IPS-18c (cell line): ENCODE data around the gene NUDT16.
"Not testable (repeated sequence)": the region's sequence is repeated elsewhere in the genome, so short reads cannot be mapped to it uniquely, and the experiment has no call there.

Experiments used
- H3K4me3 ChIP-seq: 2 replicates; pipeline ENCODE4 v1.7.0; 2013; ENCODE audit warnings: low read depth, mild to moderate bottlenecking, low read length, moderate library complexity; ENCODE audit not compliant: insufficient read depth
- H3K9me3 ChIP-seq: one replicate; pipeline ENCODE4 v1.6.1; 2013; ENCODE audit warnings: mild to moderate bottlenecking, low read length, moderate library complexity; ENCODE audit not compliant: control insufficient read depth, insufficient read depth

The NUDT16 gene

DNA sequence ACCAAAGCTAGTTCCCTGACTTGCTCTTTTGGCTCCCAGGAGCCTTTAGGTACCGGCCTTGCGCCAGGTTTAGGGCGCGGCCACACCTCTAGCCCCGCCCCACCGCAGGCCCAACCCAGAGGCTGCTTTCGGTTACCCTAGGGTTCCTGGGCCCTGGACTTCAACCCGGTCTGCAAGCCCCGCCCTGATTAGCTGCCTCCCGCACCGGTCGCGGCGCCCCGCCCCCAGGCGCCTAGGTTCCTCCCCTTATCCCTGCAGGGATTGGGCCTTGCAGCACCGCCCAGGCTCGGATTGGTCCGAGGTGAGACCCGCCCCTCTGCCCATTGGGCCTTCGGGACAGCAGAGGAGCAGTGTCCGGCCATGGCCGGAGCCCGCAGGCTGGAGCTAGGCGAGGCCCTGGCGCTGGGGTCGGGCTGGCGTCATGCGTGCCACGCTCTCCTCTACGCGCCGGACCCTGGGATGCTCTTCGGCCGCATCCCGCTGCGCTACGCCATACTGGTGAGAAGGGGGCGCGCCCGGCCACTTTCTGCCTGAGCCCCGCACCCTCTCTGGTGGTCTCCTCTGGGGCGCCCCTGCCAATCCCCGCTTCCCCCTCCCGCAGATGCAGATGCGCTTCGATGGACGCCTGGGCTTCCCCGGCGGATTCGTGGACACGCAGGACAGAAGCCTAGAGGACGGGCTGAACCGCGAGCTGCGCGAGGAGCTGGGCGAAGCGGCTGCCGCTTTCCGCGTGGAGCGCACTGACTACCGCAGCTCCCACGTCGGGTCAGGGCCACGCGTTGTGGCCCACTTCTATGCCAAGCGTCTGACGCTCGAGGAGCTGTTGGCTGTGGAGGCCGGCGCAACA, at the start of gene NUDT16:
Gene NUDT16 (plus strand): TSS at position 330 of the 847 bp plus-strand sequence. CDS start 31 bp downstream, at position 361.
- Histone ChIP-seq H3K4me3 (peak within 1 kb of the TSS; percentile 89), H3K9me3 (no peaks in the 10 kb centered on the region)

DNA sequence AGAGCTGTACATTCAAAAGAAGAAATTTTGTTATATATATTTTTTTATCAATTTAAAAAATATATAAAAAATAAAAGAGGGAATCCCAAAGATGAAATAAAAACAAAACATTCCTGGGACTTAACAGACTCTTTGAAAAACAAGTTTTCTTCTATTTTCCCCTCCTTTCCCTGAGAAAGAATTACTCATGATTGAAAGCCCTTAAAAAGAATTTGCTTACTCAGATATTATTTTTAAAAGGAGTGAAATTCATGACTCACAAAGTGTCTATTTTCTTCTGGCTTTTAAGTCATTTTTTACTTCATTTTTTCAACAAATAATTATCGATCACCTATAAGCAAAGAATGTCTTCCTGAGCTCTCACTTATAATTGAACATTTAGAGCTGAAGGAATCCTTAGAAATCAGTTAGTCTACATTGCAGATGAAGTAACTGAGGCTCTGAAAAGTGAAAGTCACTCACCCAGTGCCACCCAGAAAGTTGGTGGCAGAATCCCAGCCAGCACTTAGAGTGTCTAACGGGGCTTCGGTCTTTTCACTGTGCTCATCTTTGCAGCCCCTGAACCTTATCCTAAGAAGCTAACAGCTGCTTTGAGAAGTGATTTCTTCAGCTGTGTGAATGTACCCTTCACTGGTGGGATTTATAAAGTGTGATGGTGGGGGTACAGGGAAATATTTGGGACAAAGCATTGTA, 42.5 kb upstream of the NUDT16 start:
- no peak overlapping the region for H3K4me3 ChIP-seq
- H3K9me3 ChIP-seq = peaks cover 9% of the 10 kb centered on the region

DNA sequence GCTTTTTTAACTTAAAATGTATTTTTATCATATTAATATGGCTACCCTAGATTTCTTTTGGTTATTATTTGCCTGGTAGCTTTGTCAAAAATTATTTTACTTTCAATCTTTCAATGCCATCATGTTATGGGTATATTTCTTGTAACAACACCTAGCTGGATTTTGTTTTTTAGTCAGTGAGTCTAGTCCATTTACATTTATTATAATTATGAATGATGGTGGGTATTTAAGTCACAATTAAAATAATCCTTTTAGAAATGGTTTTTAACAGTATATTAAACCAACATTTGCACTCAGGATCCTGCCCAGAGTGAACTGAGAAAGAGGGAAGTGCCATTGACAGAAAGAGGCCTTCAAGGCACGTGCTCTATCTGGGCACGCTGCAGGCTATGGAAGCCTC, 39.8 kb upstream of the NUDT16 start:
- H3K9me3 ChIP-seq = peaks cover 9% of the 10 kb centered on the region
- no peak overlapping the region for H3K4me3 ChIP-seq

DNA sequence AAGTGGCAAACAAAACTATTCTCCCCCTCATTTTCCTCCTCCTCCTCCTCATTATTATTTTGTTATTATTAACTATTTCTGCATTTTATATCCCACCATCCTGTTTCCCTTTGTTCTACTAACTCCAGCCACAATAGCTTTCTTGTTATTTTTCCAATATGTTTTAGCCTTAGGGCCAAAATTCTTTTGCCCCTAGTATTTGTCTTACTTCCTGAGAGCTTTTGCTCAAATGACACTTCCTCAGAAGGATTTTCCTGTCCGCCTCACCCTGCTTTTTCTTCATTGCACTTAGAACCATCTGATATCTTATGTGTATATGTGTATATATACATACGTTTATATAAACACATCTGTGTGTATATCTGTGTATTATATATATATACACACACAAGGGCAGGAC, 32.7 kb upstream of the NUDT16 start:
- Histone ChIP-seq H3K4me3 (no peak overlapping the region), H3K9me3 (no peaks in the 10 kb centered on the region)

DNA sequence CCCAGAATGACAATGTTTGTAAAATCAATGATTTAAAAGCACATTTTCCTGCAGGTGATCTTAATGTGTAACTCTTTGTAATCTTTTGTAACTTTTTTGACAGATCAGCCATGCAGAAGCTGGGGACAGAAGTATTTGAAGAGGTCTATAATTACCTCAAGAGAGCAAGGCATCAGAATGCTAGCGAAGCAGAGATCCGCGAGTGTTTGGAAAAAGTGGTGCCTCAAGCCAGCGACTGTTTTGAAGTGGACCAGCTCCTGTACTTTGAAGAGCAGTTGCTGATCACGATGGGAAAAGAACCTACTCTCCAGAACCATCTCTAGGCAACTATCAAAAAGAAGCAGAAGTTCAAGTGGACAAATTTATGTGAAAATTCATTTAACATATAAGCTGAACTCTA, 32.1 kb upstream of the NUDT16 start:
- Histone ChIP-seq H3K9me3 (no peaks in the 10 kb centered on the region), H3K4me3 (no peak overlapping the region)

DNA sequence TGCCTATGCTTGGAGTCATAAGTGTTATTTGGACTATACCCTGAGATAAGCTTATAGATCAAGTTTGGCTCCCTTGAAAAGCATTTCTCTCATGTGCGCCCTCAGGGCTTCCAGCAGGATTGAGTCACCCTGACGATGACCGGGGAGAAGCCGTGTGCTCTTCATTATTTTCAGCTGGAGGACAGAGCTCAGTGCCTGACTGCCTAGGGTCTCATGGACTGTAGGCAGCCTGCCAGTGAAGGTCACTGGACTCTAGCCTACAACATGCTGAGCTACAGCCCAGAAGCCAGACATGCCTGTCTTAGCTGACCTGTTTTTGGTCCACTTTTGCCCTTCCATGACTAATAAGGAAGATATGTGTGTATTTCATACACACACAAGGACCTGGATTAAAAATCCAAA, 31.6 kb upstream of the NUDT16 start:
- H3K4me3 ChIP-seq = no peak overlapping the region
- no peaks in the 10 kb centered on the region for H3K9me3 ChIP-seq

DNA sequence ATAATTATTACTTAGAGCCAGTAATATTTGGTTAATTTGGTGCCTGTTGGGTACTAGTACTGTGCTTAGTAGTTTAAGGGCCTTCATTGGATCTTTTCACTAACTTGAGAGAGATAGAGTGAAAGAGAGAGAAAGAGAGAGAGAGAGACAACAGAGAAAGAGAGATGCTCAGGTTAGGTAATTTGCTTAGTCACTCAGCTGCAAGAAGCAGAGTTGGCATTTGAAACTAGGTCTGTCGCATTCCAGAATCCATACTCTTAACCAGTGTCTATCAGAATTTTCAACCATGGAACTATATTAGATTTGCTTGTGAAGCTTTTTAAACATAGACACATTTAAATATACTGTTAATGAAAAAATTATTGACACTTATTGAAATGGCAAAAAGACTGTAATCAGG, 31.1 kb upstream of the NUDT16 start:
- Histone ChIP-seq H3K9me3 (no peaks in the 10 kb centered on the region), H3K4me3 (no peak overlapping the region)

DNA sequence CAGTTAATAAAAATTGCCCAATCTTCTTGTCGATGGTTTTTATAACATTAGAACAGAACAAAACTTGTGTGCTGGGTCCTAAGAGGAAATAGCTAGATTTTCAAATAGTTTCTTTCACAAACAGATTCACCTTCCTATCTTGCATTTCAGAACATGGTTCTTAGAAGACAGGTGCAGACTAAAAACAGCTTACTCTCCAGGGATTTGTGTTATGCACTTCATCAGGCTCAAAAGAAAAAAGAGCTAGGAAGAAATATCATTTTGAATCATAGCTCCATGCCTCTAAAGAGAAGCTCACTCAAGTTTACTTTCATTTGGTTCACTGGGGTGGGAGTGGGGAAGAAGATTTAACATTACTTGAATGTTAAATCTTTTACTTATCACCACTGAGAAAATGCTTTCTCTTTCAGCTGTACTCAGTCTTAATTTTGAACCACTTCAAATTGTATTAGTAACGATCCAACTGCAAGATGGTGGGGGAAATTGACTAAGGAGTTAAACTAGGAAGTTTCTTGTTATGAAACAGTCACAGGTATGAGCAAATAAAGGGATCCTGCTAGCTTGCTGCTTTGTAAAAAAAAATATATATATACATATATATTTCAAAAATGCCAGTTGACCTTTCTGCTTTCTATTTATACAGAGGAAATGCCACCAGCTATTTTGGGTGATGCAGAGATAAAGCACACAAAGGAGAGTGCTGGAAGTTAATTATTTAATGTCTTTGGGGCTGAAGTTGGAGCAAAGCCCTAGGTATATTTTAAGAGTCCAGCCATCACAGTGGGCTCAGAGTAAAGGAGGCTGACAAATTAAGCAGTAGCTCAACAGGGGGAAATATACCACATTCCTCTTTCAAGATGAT, 28.3 kb upstream of the NUDT16 start:
- H3K4me3 ChIP-seq = no peak overlapping the region

DNA sequence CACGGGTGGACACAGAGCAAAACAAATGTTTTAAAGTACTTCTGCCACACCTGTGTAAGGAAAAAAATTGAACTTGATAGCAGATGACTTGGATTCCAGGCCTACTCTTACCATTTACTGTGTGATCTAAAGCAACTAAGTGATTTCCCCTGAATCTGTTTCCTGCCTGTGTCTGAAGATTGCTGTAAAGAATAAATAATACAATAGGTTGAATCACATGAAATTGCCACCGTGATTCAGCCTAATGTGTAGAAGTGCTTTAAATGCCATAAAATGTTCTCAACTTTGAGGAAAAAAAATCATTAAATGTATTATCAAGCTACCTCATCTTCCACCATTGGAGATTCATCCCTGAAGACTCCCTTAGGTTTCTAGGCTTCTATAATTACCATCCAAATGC, 27.6 kb upstream of the NUDT16 start:
- Histone ChIP-seq H3K9me3 (no peaks in the 10 kb centered on the region), H3K4me3 (no peak overlapping the region)

More for the DNA sequence above, 28.3 kb upstream of the NUDT16 start:
- H3K9me3 ChIP-seq = no peaks in the 10 kb centered on the region

DNA sequence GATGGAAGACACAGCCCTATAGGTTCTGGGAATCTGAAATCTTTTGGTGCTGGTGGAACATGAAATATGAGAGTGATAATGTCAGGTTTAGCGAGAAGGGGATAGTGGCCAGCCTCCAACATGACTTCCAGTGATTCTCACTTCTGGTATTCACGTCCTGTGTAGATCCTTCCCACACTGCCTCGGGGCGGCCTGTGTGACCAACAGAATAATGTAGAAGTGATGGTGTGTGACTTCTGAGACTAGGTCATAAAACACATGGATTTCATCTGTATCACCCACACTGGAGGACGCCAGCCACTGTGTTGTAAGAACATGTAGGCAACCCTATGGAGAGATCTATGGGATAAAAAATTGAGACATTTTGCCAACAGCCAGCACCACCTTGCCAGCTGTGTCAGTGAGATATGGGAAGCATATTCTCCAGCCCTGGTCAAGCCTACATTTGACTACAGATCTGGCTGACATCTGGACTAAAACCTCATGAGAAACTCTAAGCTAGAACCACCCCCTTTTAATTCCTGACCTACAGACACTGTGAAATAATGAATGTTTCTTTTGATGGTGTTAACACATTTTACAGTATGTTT, 25.5 kb upstream of the NUDT16 start:
- Histone ChIP-seq H3K9me3 (no peaks in the 10 kb centered on the region), H3K4me3 (no peak overlapping the region)

DNA sequence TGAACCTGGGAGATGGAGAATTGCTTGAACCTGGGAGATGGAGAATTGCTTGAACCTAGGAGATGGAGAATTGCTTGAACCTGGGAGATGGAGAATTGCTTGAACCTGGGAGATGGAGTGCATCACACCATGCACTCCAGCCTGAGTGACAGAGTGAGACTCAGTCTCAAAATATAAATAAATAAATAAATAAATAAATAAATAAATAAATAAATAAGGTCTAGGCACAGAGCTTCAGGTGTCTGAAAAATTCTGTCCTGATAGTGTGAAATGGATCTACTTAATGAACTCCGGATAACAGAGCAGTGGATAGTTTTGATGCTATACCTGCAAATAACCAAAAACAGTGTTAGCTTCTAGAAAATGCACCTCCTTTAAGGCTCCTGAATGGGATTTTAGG, 24.3 kb upstream of the NUDT16 start:
- no peak overlapping the region for H3K4me3 ChIP-seq
- no peaks in the 10 kb centered on the region for H3K9me3 ChIP-seq

DNA sequence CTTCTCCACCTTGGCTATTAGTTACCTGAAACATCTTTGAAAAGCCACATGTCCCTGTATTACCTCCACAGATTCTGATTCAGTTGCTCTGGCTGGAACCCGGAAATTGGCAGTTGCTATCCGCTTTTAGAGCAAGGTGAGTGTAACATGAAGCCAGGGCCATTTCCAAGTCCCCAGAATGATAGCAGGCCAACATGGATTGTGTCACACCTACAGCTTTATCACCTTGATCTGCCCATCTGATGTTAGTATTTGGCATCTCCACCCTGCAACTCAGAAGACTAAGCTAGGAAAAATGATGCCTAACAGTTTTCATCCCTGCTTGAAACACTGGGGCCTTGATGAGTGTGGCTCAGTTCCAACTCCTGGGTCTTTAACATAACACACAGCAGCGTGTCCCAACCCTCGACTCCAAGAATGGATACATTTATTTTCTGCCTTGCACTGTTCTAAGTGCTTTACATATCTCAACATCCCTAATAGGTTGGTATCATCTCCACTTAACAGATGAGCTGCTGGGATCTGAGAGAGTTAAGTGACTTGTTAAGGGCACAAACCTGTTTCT, 21.3 kb upstream of the NUDT16 start:
- H3K9me3 ChIP-seq = no peaks in the 10 kb centered on the region
- H3K4me3 ChIP-seq = no peak overlapping the region

DNA sequence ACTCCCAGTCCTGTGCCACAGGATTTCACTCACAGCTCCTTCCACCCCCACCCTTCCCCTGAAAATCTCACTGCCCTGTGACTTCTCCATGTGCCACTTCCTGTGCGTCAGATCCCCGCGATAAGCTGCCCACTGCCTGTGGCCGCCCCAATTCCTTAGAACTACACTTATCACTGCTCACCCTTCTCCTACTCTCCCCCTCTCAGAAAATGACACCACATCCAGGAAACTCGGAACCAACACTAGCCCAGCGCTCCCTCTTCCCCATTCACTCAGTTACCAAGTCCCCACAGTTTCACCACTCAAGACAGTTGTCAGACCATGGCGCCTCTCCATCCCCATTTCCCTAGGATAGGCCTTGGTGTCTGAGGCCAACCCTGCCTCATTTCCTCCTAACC, 20.5 kb upstream of the NUDT16 start:
- H3K4me3 ChIP-seq = peak overlapping the region; percentile 36; the same call in 1 of the 2 replicates
- not testable (repeated sequence) for H3K9me3 ChIP-seq

DNA sequence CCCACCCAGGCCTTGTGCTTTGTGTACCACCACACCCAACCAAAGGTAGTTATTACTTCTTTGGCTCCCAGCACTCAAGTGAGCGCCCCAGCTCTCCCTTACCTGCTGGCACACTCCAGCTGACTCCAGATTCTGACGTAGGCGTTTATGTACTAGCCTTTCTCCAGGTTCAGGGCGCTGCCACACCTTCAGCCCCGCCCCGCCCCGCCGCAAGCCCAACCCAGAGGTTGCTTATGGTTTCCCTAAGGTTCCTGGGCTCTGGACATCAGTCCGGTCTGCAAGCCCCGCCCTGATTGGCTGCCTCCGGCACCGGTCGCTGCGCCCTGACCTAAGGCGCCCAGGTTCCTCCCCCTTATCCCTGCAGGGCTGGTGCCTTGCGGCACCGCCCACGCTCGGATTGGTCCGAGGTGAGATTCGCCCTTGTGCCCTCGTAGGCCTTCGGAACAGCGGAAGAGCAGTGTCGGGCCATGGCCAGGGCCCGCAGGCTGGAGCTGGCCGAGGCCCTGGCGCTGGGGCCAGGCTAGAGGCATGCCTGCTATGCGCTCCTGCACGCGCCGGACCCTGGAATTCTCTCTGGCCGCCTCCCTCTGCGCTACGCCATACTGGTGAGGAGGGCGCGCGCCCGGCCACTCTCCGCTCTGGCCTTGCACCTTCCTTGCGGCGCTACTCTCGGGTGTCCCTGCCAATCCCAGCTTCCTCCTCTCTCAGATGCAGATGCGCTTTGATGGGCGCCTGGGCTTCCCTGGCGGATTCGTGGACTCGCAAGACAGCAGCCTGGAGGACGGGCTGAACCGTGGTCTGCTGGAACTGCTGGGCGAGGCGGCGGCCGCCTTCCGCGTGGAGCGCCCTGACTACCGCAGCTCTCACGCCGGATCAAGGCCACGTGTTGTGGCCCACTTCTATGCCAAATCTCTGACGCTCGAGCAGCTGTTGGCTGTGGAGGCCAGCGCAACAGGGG, 19.8 kb upstream of the NUDT16 start:
- Histone ChIP-seq H3K9me3 (no peaks in the 10 kb centered on the region), H3K4me3 (peak overlapping the region; percentile 58)

DNA sequence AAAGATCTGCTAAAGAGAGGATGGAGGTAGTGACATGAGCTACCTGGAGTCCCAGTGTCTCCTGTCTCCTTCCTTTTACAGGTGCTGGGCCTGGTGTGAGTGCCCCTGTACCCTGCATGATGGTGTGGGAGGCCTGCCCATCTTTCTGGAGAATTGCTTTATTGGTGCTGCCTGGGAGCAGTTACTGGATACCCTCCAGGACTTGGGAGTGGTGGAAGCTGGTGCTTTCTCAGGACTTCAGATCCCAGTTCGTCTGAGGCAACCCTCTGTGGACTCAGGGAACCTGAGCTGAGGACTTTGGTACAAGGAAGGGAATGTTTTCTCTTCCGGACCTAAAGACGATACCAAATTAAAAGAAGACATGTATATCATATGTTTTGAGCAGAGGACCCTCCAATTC, 18.3 kb upstream of the NUDT16 start:
- Histone ChIP-seq H3K4me3 (no peak overlapping the region), H3K9me3 (peaks cover 1% of the 10 kb centered on the region)
